LNCAP (cell line): ENCODE results near the gene JUN.

ENCODE experiments used
- TF ChIP-seq, protein P1 (sequence below): fragments of 450-650 bp; IDR thresholded peaks from 2 replicates; pipeline ENCODE4 v1.5.1; 2017; ENCODE audit warnings: mild to moderate bottlenecking

The JUN gene

GRCh38 chr1:58808077-58808476, 24.2 kb upstream of the JUN start:
- TF ChIP-seq, protein P1, sequence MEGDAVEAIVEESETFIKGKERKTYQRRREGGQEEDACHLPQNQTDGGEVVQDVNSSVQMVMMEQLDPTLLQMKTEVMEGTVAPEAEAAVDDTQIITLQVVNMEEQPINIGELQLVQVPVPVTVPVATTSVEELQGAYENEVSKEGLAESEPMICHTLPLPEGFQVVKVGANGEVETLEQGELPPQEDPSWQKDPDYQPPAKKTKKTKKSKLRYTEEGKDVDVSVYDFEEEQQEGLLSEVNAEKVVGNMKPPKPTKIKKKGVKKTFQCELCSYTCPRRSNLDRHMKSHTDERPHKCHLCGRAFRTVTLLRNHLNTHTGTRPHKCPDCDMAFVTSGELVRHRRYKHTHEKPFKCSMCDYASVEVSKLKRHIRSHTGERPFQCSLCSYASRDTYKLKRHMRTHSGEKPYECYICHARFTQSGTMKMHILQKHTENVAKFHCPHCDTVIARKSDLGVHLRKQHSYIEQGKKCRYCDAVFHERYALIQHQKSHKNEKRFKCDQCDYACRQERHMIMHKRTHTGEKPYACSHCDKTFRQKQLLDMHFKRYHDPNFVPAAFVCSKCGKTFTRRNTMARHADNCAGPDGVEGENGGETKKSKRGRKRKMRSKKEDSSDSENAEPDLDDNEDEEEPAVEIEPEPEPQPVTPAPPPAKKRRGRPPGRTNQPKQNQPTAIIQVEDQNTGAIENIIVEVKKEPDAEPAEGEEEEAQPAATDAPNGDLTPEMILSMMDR = no peak

DNA sequence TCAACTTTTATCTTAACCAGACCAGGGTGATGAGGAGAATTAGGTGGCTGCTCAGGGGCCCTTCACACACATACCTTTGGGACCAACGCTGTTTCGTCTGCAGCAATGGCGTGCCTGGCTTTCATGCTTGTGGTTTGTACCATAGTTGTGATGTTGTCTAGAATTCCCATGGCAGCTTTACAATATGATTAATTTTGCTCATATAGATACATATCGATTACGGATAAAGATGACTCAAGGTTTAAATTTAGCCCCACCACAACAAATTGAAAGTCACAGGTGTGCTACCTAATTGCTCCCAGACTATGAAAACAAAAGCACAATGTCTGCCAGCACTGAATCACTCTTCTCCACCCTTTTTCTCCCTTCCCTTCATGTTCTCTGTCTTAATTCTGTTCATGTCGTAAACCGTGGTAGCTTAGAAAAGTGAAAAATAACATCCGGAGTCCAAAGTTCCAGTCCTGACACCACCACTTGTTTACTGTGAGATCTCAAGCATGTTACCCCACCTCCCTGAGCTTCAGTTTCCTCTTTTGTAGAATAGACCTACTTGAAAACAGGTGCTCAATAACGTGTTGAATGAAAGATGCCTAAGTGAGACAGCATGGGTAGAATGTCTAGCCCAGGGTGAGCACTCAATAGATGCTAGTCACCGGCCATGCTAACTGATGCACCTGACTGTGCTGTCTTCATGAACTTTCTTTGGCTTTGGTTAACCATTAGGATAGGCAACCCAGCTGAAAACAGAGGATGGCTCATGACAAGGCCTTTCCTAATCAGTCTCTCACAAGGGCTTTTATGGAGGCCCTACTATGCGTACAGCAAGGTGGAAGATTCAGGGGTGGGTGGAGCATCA, 22.1 kb upstream of the JUN start:
- TF ChIP-seq, protein P1 = no peak

GRCh38 chr1:58804853-58805565, 21.2 kb upstream of the JUN start:
- TF ChIP-seq, protein P1 = no peak

DNA sequence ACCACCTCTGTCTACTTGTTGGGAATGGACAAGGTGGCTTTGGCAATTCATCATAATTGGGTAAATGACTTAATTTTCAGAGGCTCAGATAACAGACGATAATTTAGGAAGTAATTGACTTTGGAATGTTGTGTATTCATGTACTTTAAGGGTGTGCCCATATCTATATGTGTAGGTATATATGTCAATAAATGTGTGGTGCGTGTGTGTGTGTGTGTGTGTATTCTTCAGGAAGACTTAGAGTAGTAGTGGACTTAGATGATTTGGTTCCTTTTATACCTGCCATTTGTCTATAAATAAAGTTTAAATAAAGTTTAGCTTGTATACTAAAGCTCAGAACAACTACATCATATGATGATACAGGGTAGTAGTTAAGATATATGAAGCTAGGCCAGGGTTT, 20.0 kb upstream of the JUN start:
- TF ChIP-seq, protein P1 = no peak

DNA sequence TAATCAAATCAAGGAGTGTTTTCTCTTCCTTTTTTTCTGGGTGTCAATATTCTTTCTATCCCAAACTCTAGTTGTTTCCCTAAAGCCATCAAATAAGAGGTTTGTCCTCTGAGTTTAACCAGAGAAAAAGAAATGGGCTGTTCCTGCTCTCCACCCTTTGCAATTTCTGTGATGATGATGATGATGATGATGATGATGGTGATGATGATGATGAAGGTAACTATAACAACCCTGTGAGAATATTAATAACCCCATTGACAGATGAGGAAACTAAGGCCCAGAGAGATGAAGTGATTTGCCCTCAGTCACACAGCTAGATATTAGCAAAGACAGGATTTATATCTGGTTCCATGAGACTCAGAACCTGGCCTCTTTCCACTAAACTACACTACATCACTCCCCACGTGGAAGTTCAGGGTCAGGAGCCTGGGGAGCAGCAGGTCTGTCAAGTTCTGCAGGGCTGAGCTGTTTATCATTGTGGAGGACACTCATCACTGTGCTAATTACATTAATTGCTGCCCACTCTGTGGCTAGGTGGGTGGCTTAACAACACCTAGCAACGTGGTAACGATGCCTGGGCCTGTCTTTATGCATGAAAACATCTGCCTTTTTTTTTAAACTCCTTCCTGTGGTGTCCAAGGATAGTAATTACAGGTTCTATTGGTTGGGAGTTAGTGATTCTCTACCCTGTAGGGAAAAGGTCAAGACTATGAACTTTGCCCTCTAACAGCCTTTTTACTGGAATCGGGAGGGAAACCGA, 19.0 kb upstream of the JUN start:
- TF ChIP-seq, protein P1 = no peak

DNA sequence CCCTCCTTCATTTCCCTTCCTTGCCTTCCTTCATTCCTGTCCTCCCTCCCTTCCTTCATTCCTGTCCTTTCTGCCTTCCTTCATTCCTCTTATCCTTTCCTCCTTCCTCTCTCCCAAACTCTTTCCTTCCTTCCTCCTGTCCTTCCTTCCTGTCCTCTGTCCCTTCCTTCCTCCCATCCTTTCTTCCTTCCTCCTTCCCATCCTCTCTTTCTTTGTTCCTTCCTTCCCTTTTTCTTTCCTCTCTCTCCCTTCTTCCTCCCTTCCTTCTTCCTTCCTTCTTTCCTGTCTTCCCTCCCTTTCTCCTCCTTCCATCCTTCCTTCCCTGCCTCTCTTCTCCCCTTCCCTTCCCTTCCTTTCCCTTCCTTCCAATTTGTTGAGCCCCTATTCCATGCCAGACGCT, 15.8 kb upstream of the JUN start:
- TF ChIP-seq, protein P1 = no peak

GRCh38 chr1:58798910-58799442, 15.1 kb upstream of the JUN start:
- TF ChIP-seq, protein P1 = no peak
